HepG2 (cell line): Measurements from ENCODE around the gene ERP27. TPM values are rescaled to one million over a fixed set of nuclear protein-coding genes. Genes with fewer than 3 reads are reported as not detected.

Experiments used
- CERS6 ChIP-seq: sonication (generic); formaldehyde crosslinking; IDR thresholded peaks from 2 replicates; pipeline ENCODE4 v1.5.0; 2020; ENCODE audit warnings: missing genetic modification reagents
- MED1 ChIP-seq: sonication (generic); formaldehyde crosslinking; IDR thresholded peaks from 2 replicates; pipeline ENCODE4 v1.4.0; 2020; ENCODE audit warnings: missing genetic modification reagents
- MTA3 ChIP-seq: sonication (generic); formaldehyde crosslinking; IDR thresholded peaks from 2 replicates; pipeline ENCODE4 v1.4.0; 2020; ENCODE audit warnings: missing genetic modification reagents
- REST ChIP-seq, 2 experiments: IDR thresholded peaks; 2 replicates each; pipeline ENCODE4 v1.6.1; 2011 to 2012; ENCODE audit warnings: low read length in 2 of 2, borderline replicate concordance in 1 of 2, low read depth in 1 of 2, mild to moderate bottlenecking in 1 of 2, moderate library complexity in 1 of 2
- USF2 ChIP-seq, 2 experiments: sonication (generic) in 1 of 2; formaldehyde crosslinking in 1 of 2; IDR thresholded peaks; 2 replicates each; pipeline versions ENCODE4 v1.5.1 to v1.6.1; 2011 to 2020; ENCODE audit warnings: borderline replicate concordance in 1 of 2, low read depth in 1 of 2, low read length in 1 of 2, mild to moderate bottlenecking in 1 of 2, missing genetic modification reagents in 1 of 2, moderate library complexity in 1 of 2
- ZNF232 ChIP-seq: sonication (generic); formaldehyde crosslinking; IDR thresholded peaks from 2 replicates; pipeline ENCODE4 v1.4.0; 2020; ENCODE audit warnings: missing genetic modification reagents, borderline replicate concordance
- polyA plus RNA-seq, 8 experiments: library from polyadenylated mRNA; depleted of rRNA in 3 of 8; stranded (reverse) in 7 of 8; unstranded in 1 of 8; fragments of >200 nt; fragmentation: Illumina TruSeq in 4 of 8; extraction: Trizol in 4 of 8; gene quantifications; 2 replicates each; pipeline versions ENCODE4 v1.2.1 to v1.2.3, GENCODE V29; 2011 to 2016; ENCODE audit warnings: low read depth in 4 of 8, missing spikeins in 1 of 8, mixed read lengths in 1 of 8; ENCODE audit not compliant: insufficient read depth in 1 of 8
- total RNA-seq, 5 experiments: library from RNA; depleted of rRNA; stranded (reverse); fragments of >200 nt; fragmentation: Illumina TruSeq; extraction: Trizol; gene quantifications; 2 replicates each; pipeline ENCODE4 v1.2.3, GENCODE V29; 2016; ENCODE audit warnings: low read depth in 1 of 5

Gene ERP27
- total and polyA plus RNA-seq, 2 of the 13 experiments (the other 11 are each of a cell fraction or from before 2014, with no cell fraction given): 1.8 to 6.6 TPM

- TF ChIP-seq REST (IDR thresholded peaks at IDR 0.05; ENCODE audit: borderline replicate concordance in 1 of 2, low read depth in 1 of 2, low read length in 2 of 2): no peak
- no peak for TF ChIP-seq USF2 (IDR thresholded peaks at IDR 0.05; ENCODE audit: low read depth, low read length)
- TF ChIP-seq USF2 (CRISPR knock-in tag; IDR thresholded peaks at IDR 0.05; ENCODE audit: borderline replicate concordance): no peak
- TF ChIP-seq CERS6 (CRISPR knock-in tag): no peak
- TF ChIP-seq ZNF232 (CRISPR knock-in tag): no peak
- TF ChIP-seq MED1 (CRISPR knock-in tag): no peak
- TF ChIP-seq MTA3 (CRISPR knock-in tag): no peak
Measured at GRCh38 chr12:14931791-14932560, 6.4 kb downstream of the ERP27 start (continued).
